C4-2B (cell line): ENCODE data around the gene CDC123.

Experiments used
- CTCF ChIP-seq: fragments of 450-650 bp; conservative IDR thresholded peaks from 2 replicates; pipeline ENCODE4 v1.5.1; 2017; ENCODE audit warnings: mild to moderate bottlenecking
- ZFX ChIP-seq: fragments of 450-650 bp; IDR thresholded peaks from 2 replicates; pipeline ENCODE4 v1.6.1; 2017

DNA sequence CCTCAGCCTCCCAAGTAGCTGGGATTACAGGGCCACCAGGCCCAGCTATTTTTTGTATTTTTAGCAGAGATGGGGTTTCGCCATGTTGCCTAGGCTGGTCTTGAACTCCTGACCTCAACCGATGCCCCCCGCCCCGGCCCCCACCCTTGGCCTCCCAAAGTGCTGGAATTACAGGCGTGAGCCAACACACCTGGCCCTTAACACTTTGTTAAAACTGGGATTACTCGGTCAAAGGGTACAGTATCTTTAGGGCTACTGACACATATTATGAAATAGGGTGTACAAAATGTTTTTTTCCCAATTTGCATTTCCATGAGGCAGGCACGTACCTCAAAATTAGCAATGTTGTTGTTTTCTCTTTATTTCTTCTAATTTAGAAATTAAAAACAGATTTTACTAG lies 11.8 kb upstream of the CDC123 start:
- TF ChIP-seq CTCF (no peak), ZFX (no peak)
